Measurements from ENCODE around the gene ITGB1. TPM values are rescaled to one million over a fixed set of nuclear protein-coding genes. Genes with fewer than 3 reads are reported as not detected.

ITGB1 gene
- total and polyA plus RNA-seq, 9 of the 15 experiments (the other 6 are each of a cell fraction or from before 2014, with no cell fraction given), result 40.2 to 194 (median 155) TPM

- peak; percentile 60 to 77; a peak in 2 of 4 replicates for TF ChIP-seq KDM1A (IDR thresholded peaks at IDR 0.05)
- no peak for TF ChIP-seq ZNF512 (tag; IDR thresholded peaks at IDR 0.05)
- no peak for TF ChIP-seq KLF10 (CRISPR knock-in tag; IDR thresholded peaks at IDR 0.05)
- TF ChIP-seq RAD21 (CRISPR knock-in tag; conservative IDR thresholded peaks at IDR 0.05 in 1 of 2, IDR thresholded peaks at IDR 0.05 in 1 of 2), result no peak; a peak in 2 of 4 replicates
- TF ChIP-seq TRIM25 (IDR thresholded peaks at IDR 0.05; ENCODE audit: borderline replicate concordance), result no peak
- no peak for TF ChIP-seq ZBTB9 (CRISPR knock-in tag; IDR thresholded peaks at IDR 0.05)
- no peak for TF ChIP-seq PATZ1 (CRISPR knock-in tag; IDR thresholded peaks at IDR 0.05; ENCODE audit: borderline replicate concordance)
- no peak for TF ChIP-seq NFRKB (IDR thresholded peaks at IDR 0.05; ENCODE audit: low read depth)
- TF ChIP-seq DDX20 (tag; IDR thresholded peaks at IDR 0.05; ENCODE audit: low read depth), result no peak
- no peak for TF ChIP-seq TFAM (CRISPR knock-in tag; conservative IDR thresholded peaks at IDR 0.05)
- TF ChIP-seq SNRNP70 (optimal IDR thresholded peaks at IDR 0.05; ENCODE audit: low read depth, low read length), result no peak
- TF ChIP-seq CBX3 (IDR thresholded peaks at IDR 0.05; ENCODE audit: borderline replicate concordance in 1 of 2, low read length in 2 of 2), result 0 out of 3 replicates have a peak, but pooled peaks of 1 of the 2 experiments have one; percentile 23
- TF ChIP-seq ZNF263 (CRISPR knock-in tag; IDR thresholded peaks at IDR 0.05; ENCODE audit: borderline replicate concordance), result no peak
- no peak for TF ChIP-seq ADNP (tag; IDR thresholded peaks at IDR 0.05)
- no peak for TF ChIP-seq BRCA1 (IDR thresholded peaks at IDR 0.05)
- no peak for TF ChIP-seq BRCA1 (CRISPR knock-in tag; IDR thresholded peaks at IDR 0.05)
- TF ChIP-seq TCF3 (CRISPR knock-in tag; IDR thresholded peaks at IDR 0.05), result peak; percentile 70
- peak; percentile 51; the same call in 1 of the 2 replicates for TF ChIP-seq JUND (IDR thresholded peaks at IDR 0.05; ENCODE audit: borderline replicate concordance, low read depth, low read length)
- no peak; the same call in 2 of the 3 replicates for TF ChIP-seq JUND (tag; IDR thresholded peaks at IDR 0.05; ENCODE audit: borderline replicate concordance, low read depth, low read length)
- TF ChIP-seq BCL6 (CRISPR knock-in tag; IDR thresholded peaks at IDR 0.05), result no peak
- no peak for TF ChIP-seq SREBF2 (CRISPR knock-in tag; IDR thresholded peaks at IDR 0.05)
- TF ChIP-seq SETDB1 (IDR thresholded peaks at IDR 0.05; ENCODE audit: low read length), result no peak
- peak; percentile 33; the same call in 1 of the 2 replicates for TF ChIP-seq MTA2 (IDR thresholded peaks at IDR 0.05; ENCODE audit: low read depth)
- peak; percentile 22 for TF ChIP-seq NEUROD1 (IDR thresholded peaks at IDR 0.05; ENCODE audit: borderline replicate concordance, low read depth, low read length, partially characterized antibody)
Observed at GRCh38 chr10:32971536-32972091, 13.6 kb upstream of the ITGB1 start (continued).
